GM23338 (cell line): ENCODE results near the gene NACAD. TPM values are rescaled to one million over a fixed set of nuclear protein-coding genes. Genes with fewer than 3 reads are reported as not detected.

Experiments
- ATAC-seq: fragments of 200-7000 bp; cut with Tn5 transposase; 3 replicates; pipeline ENCODE4 v1.9.1; 2020
- DNase-seq: peaks from one replicate; pipeline ENCODE4 v3.0.0-alpha.2; 2015; ENCODE audit warnings: low spot score
- H2AFZ ChIP-seq: fragments of 200-600 bp; sonication (generic); 2 replicates; pipeline ENCODE4 v1.8.0; 2016; ENCODE audit warnings: antibody characterized with exemption, mild to moderate bottlenecking, moderate library complexity
- H3F3A ChIP-seq: fragments of 200-600 bp; sonication (generic); replicated peaks from 2 replicates; pipeline ENCODE4 v1.8.0; 2017; ENCODE audit warnings: antibody characterized with exemption, mixed run types, low read depth
- H3K27ac ChIP-seq: fragments of 200-600 bp; sonication (generic); 2 replicates; pipeline ENCODE4 v1.6.1; 2016; ENCODE audit warnings: low read depth
- H3K27me3 ChIP-seq: fragments of 200-600 bp; sonication (generic); 2 replicates; pipeline ENCODE4 v1.8.0; 2016; ENCODE audit warnings: mild to moderate bottlenecking, mixed run types, moderate library complexity; ENCODE audit not compliant: insufficient read depth
- H3K36me3 ChIP-seq: fragments of 200-600 bp; sonication (generic); 2 replicates; pipeline ENCODE4 v1.8.0; 2016; ENCODE audit warnings: mild to moderate bottlenecking; ENCODE audit not compliant: insufficient read depth
- H3K4me1 ChIP-seq: fragments of 200-600 bp; sonication (generic); 2 replicates; pipeline ENCODE4 v1.8.0; 2016; ENCODE audit warnings: mild to moderate bottlenecking, moderate library complexity; ENCODE audit not compliant: insufficient read depth
- H3K4me2 ChIP-seq: fragments of 200-600 bp; sonication (generic); 2 replicates; pipeline ENCODE4 v1.7.1; 2017; ENCODE audit warnings: mixed run types
- H3K4me3 ChIP-seq: fragments of 200-600 bp; sonication (generic); 2 replicates; pipeline ENCODE4 v1.6.1; 2016; ENCODE audit warnings: mixed run types
- H3K79me2 ChIP-seq: fragments of 200-600 bp; sonication (generic); replicated peaks from 2 replicates; pipeline ENCODE4 v1.8.0; 2017; ENCODE audit warnings: mild to moderate bottlenecking; ENCODE audit not compliant: insufficient read depth
- H3K9me2 ChIP-seq: fragments of 200-600 bp; sonication (generic); 2 replicates; pipeline ENCODE4 v1.8.0; 2017; ENCODE audit not compliant: insufficient read depth
- H4K20me1 ChIP-seq: fragments of 200-600 bp; sonication (generic); replicated peaks from 2 replicates; pipeline ENCODE4 v1.8.0; 2017; ENCODE audit warnings: mild to moderate bottlenecking; ENCODE audit not compliant: insufficient read depth
- H3K27ac Mint-ChIP-seq: 2 replicates; pipeline ENCODE4 v1.8.0; 2020; ENCODE audit warnings: inconsistent platforms, mild to moderate bottlenecking, moderate library complexity, mixed read lengths
- H3K27me3 Mint-ChIP-seq: 3 replicates; pipeline ENCODE4 v1.8.0; 2022; ENCODE audit warnings: low read depth, mild to moderate bottlenecking, moderate library complexity, mixed read lengths, inconsistent platforms; ENCODE audit not compliant: insufficient read depth, poor library complexity
- H3K36me3 Mint-ChIP-seq: 3 replicates; pipeline ENCODE4 v1.8.0; 2021; ENCODE audit warnings: low read depth, mild to moderate bottlenecking, inconsistent platforms, moderate library complexity, mixed read lengths
- H3K4me1 Mint-ChIP-seq: 3 replicates; pipeline ENCODE4 v1.8.0; 2020; ENCODE audit warnings: mild to moderate bottlenecking, inconsistent platforms, mixed read lengths
- H3K4me3 Mint-ChIP-seq: 3 replicates; pipeline ENCODE4 v1.8.0; 2021; ENCODE audit warnings: moderate library complexity, mild to moderate bottlenecking, inconsistent platforms, mixed read lengths
- H3K9me3 Mint-ChIP-seq: 3 replicates; pipeline ENCODE4 v1.8.0; 2020; ENCODE audit warnings: moderate library complexity, mild to moderate bottlenecking, inconsistent platforms, mixed read lengths
- CREB1 ChIP-seq: fragments of 250-450 bp; sonication (Bioruptor Pico); IDR thresholded peaks from 2 replicates; pipeline ENCODE4 v1.5.0; 2020; ENCODE audit warnings: low read depth, mild to moderate bottlenecking, moderate library complexity
- EZH2 ChIP-seq: fragments of 200-600 bp; sonication (generic); IDR thresholded peaks from one replicate; pipeline ENCODE4 v1.8.0; 2017; ENCODE audit warnings: antibody characterized with exemption, mild to moderate bottlenecking, low read depth; ENCODE audit not compliant: unreplicated experiment
- EZH2phosphoT487 ChIP-seq: fragments of 200-600 bp; sonication (generic); IDR thresholded peaks from one replicate; pipeline ENCODE4 v1.8.1; 2018; ENCODE audit warnings: antibody characterized with exemption; ENCODE audit not compliant: unreplicated experiment
- JUNB ChIP-seq: IDR thresholded peaks from one replicate; pipeline ENCODE4 v1.6.1; 2016; ENCODE audit warnings: antibody characterized with exemption; ENCODE audit not compliant: unreplicated experiment
- POLR2AphosphoS5 ChIP-seq: IDR thresholded peaks from 2 replicates; pipeline ENCODE4 v1.6.1; 2016; ENCODE audit warnings: antibody characterized with exemption, low read depth
- STAT1 ChIP-seq: IDR thresholded peaks from one replicate; pipeline ENCODE4 v1.6.1; 2016; ENCODE audit warnings: antibody characterized with exemption; ENCODE audit not compliant: unreplicated experiment
- ZNF114 ChIP-seq: fragments of 250-450 bp; sonication (Bioruptor Pico); IDR thresholded peaks from 2 replicates; pipeline ENCODE4 v1.5.0; 2020; ENCODE audit warnings: mild to moderate bottlenecking, moderate library complexity
- ZNF331 ChIP-seq: fragments of 250-450 bp; sonication (Bioruptor Pico); IDR thresholded peaks from 2 replicates; pipeline ENCODE4 v1.5.0; 2020; ENCODE audit warnings: low read depth, mild to moderate bottlenecking, moderate library complexity
- polyA plus RNA-seq: library from polyadenylated mRNA; unstranded; fragments of >200 nt; fragmentation: Nextera tagmentation; extraction: Ambion mirVana; gene quantifications from 2 replicates; pipeline ENCODE4 v1.2.1, GENCODE V29; 2016
- total RNA-seq: library from RNA; depleted of rRNA; stranded (reverse); fragments of >200 nt; shearing (Covaris generic); gene quantifications from 2 replicates; pipeline ENCODE4 v1.2.3, GENCODE V29; 2014
- TF ChIP-seq, protein P1 (sequence below), 2 experiments: fragments of 200-600 bp in 1 of 2; sonication (generic) in 1 of 2; conservative IDR thresholded peaks; 2 replicates each; pipeline versions ENCODE4 v1.5.1 to v1.6.1; 2016 to 2017; ENCODE audit warnings: antibody characterized with exemption in 2 of 2, low read depth in 2 of 2, mild to moderate bottlenecking in 2 of 2, moderate library complexity in 1 of 2

NACAD gene
- total and polyA plus RNA-seq, 2 experiments from 2014 or later = 6.1 to 11.2 TPM

DNA sequence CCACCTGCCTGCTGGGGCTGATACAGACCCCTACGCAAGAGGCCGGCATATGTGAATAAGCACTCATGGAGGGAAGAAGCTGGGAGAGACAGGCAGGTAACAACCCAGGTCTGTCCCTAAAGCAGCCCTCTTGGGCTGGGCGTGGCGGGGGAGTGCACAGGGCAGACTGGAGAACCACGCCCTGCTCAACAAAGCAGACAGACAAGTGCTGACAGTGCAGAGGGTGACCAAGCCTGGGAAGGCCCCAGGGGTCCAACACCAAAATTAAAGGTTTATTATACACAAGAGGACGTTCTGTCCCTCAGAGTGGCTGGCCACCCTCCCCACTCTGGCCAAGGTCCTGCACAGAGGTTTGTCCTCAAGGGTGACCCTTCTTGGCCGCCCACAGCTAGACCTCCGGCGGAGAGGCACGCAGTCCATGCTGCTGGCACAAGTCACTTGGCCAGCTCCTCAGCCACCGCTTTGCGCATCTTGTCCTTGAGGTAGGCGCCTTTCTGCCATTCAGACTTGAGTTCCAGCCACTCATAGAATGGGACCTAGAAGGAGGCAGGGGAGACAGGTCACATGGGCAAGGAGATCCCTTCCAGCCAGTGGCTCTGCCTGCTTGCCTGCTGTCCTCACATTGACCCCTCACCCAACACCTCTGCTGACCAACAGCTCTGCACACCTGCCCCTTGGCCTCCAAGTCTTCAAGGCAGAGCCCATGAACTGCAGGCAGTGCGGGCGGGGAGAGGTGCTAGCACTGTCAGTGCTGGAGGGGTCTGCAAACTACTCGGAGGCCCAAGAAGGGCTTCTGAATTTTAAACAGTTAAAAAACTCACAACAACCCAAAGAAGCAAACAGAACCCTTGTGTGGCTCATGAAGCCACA lies 11.4 kb upstream of the NACAD start:
- H2AFZ ChIP-seq = no peak overlapping the region
- no peak overlapping the region for H3K4me2 ChIP-seq
- no peak overlapping the region for H3K4me3 ChIP-seq
- no peaks in the 10 kb centered on the region for H3K27me3 ChIP-seq
- Mint-ChIP-seq H3K4me3 (no peak overlapping the region), H3K4me1 (no peaks in the 10 kb centered on the region), H3K9me3 (no peaks in the 10 kb centered on the region; the same call in 2 of the 3 replicates), H3K27me3 (peaks cover 9% of the 10 kb centered on the region), H3K27ac (no peak overlapping the region), H3K36me3 (peaks cover 55% of the 10 kb centered on the region)
- H3K27ac ChIP-seq = no peak overlapping the region
- ATAC-seq (no peak), DNase-seq (no peak)
- TF ChIP-seq ZNF331 = no peak
- no peak for TF ChIP-seq POLR2AphosphoS5
- no peak for TF ChIP-seq JUNB
- no peak for TF ChIP-seq EZH2
- no peak for TF ChIP-seq CREB1
- no peak for TF ChIP-seq EZH2phosphoT487
- no peak for TF ChIP-seq STAT1
- TF ChIP-seq, protein P1, sequence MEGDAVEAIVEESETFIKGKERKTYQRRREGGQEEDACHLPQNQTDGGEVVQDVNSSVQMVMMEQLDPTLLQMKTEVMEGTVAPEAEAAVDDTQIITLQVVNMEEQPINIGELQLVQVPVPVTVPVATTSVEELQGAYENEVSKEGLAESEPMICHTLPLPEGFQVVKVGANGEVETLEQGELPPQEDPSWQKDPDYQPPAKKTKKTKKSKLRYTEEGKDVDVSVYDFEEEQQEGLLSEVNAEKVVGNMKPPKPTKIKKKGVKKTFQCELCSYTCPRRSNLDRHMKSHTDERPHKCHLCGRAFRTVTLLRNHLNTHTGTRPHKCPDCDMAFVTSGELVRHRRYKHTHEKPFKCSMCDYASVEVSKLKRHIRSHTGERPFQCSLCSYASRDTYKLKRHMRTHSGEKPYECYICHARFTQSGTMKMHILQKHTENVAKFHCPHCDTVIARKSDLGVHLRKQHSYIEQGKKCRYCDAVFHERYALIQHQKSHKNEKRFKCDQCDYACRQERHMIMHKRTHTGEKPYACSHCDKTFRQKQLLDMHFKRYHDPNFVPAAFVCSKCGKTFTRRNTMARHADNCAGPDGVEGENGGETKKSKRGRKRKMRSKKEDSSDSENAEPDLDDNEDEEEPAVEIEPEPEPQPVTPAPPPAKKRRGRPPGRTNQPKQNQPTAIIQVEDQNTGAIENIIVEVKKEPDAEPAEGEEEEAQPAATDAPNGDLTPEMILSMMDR (conservative IDR thresholded peaks at IDR 0.05; ENCODE audit: low read depth in 2 of 2) = no peak
- no peak for TF ChIP-seq ZNF114 (CRISPR knock-in tag)
- no peaks in the 10 kb centered on the region for H3K9me2 ChIP-seq
- H3K36me3 ChIP-seq = peaks cover 21% of the 10 kb centered on the region
- no peaks in the 10 kb centered on the region for H3K4me1 ChIP-seq
- H3K79me2 ChIP-seq = no peaks in the 10 kb centered on the region
- peaks cover 17% of the 10 kb centered on the region for H4K20me1 ChIP-seq
- H3F3A ChIP-seq = peaks cover 15% of the 10 kb centered on the region; the same call in 1 of the 2 replicates

DNA sequence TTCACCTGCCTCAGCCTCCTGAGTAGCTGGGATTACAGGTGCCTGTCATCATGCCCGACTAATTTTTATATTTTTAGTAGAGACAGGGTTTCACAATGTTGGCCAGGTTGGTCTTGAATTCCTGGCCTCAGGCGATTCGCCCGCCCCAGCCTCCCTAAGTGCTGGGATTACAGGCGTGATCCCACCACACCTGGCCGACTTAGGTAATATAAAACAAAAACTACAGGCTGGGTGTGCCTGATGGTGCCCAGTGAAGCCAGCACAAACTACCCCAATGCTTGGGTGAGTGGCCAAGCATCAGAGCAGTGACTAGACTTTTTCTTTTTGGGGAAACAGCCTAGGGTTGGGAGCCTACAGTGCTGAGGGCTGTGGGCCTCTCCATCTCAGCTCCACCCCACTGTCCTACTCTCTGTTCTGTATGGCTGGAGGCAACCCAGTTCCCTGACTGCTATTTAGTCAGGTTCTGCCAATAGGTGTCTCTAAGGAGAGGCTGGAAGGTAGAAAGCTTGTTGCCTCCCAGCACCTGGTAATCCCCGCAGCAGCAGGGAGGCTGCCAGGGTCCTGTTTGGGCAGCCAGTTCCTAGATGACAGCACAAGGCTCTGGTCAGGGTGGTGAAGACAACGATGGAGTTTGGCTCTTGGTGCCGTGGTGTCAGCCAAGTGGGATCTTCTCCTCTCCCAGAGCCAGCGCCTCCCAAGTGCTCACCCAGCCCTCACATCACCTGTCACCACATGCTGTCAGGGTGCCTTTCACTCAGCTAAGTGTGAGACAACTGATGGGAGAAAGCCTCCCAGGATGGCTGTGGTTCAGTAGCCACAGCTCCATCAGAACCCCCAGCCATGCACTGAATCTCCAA lies 10.4 kb upstream of the NACAD start:
- peaks cover 13% of the 10 kb centered on the region for H3K36me3 ChIP-seq
- TF ChIP-seq EZH2phosphoT487 = no peak
- TF ChIP-seq, protein P1 (conservative IDR thresholded peaks at IDR 0.05; ENCODE audit: low read depth in 2 of 2) = no peak; a peak in 1 of 4 replicates
- no peak for TF ChIP-seq EZH2
- TF ChIP-seq ZNF114 (CRISPR knock-in tag) = no peak
- TF ChIP-seq CREB1 = no peak
- H2AFZ ChIP-seq = no peak overlapping the region
- DNase-seq = peak; percentile 32
- no peak overlapping the region for H3K27ac ChIP-seq
- H3K4me3 ChIP-seq = no peak overlapping the region
- H3K27me3 ChIP-seq = no peaks in the 10 kb centered on the region
- peaks cover 15% of the 10 kb centered on the region; the same call in 1 of the 2 replicates for H3F3A ChIP-seq
- H3K79me2 ChIP-seq = no peaks in the 10 kb centered on the region
- peaks cover 45% of the 10 kb centered on the region for H3K36me3 Mint-ChIP-seq
- H3K4me2 ChIP-seq = no peak overlapping the region
- H3K4me3 Mint-ChIP-seq = no peak overlapping the region
- H3K4me1 ChIP-seq = no peaks in the 10 kb centered on the region
- H3K9me3 Mint-ChIP-seq = no peaks in the 10 kb centered on the region; the same call in 2 of the 3 replicates
- H3K27me3 Mint-ChIP-seq = peaks cover 7% of the 10 kb centered on the region
- peak; percentile 80 for ATAC-seq
- no peaks in the 10 kb centered on the region for H3K9me2 ChIP-seq
- H3K4me1 Mint-ChIP-seq = no peaks in the 10 kb centered on the region
- peaks cover 17% of the 10 kb centered on the region for H4K20me1 ChIP-seq
- H3K27ac Mint-ChIP-seq = no peak overlapping the region
